Measurements from ENCODE around the gene HIGD2A. TPM values are rescaled to one million over a fixed set of nuclear protein-coding genes. Genes with fewer than 3 reads are reported as not detected.

The HIGD2A gene
- total RNA-seq, 1 donor from 2014 or later = 88.3 TPM

GRCh38 chr5:176386491-176386890 is 2.1 kb upstream of the HIGD2A start:
- Mint-ChIP-seq H3K27me3 (no peaks in the 10 kb centered on the region), H3K27ac (peak overlapping the region; percentile 2), H3K4me1 (ENCODE audit: unreplicated experiment) (peaks cover 11% of the 10 kb centered on the region), H3K9me3 (no peaks in the 10 kb centered on the region), H3K4me3 (peak overlapping the region; percentile 66), H3K36me3 (peaks cover 11% of the 10 kb centered on the region)
- DNase-seq (ENCODE audit: extremely low spot score, unreplicated experiment) = no peak
- no peak for TF ChIP-seq CTCF (conservative IDR thresholded peaks at IDR 0.05)

GRCh38 chr5:176387384-176387925 is 1.1 kb upstream of the HIGD2A start:
- peak overlapping the region; percentile 100 for H3K4me3 Mint-ChIP-seq
- no peak for TF ChIP-seq CTCF (conservative IDR thresholded peaks at IDR 0.05)

GRCh38 chr5:176388003-176388443 is 528 bp upstream of the HIGD2A start:
- H3K4me1 Mint-ChIP-seq (ENCODE audit: unreplicated experiment) = peaks cover 11% of the 10 kb centered on the region
- DNase-seq (ENCODE audit: extremely low spot score, unreplicated experiment) = no peak
- no peaks in the 10 kb centered on the region for H3K9me3 Mint-ChIP-seq
- TF ChIP-seq CTCF (conservative IDR thresholded peaks at IDR 0.05) = no peak
- H3K4me3 Mint-ChIP-seq = peak overlapping the region; percentile 100
- peak overlapping the region; percentile 100 for H3K27ac Mint-ChIP-seq
- H3K36me3 Mint-ChIP-seq = peaks cover 15% of the 10 kb centered on the region
- H3K27me3 Mint-ChIP-seq = no peaks in the 10 kb centered on the region

More at GRCh38 chr5:176387384-176387925, 1.1 kb upstream of the HIGD2A start:
- peak overlapping the region; percentile 100 for H3K27ac Mint-ChIP-seq
- peaks cover 15% of the 10 kb centered on the region for H3K36me3 Mint-ChIP-seq
- H3K9me3 Mint-ChIP-seq = no peaks in the 10 kb centered on the region
- H3K27me3 Mint-ChIP-seq = no peaks in the 10 kb centered on the region
- DNase-seq (ENCODE audit: extremely low spot score, unreplicated experiment) = no peak
- peaks cover 11% of the 10 kb centered on the region for H3K4me1 Mint-ChIP-seq (ENCODE audit: unreplicated experiment)

- Mint-ChIP-seq H3K27me3 (no peaks in the 10 kb centered on the region), H3K4me3 (peak overlapping the region; percentile 100), H3K9me3 (no peaks in the 10 kb centered on the region), H3K27ac (peak overlapping the region; percentile 100), H3K36me3 (peaks cover 15% of the 10 kb centered on the region), H3K4me1 (ENCODE audit: unreplicated experiment) (peaks cover 11% of the 10 kb centered on the region)
- DNase-seq (ENCODE audit: extremely low spot score, unreplicated experiment) = no peak
- no peak for TF ChIP-seq CTCF (conservative IDR thresholded peaks at IDR 0.05)
Measured at GRCh38 chr5:176389135-176390123, 878 bp downstream of the HIGD2A start.

- H3K27ac Mint-ChIP-seq = no peak overlapping the region
- H3K9me3 Mint-ChIP-seq = no peaks in the 10 kb centered on the region
- no peak for TF ChIP-seq CTCF (conservative IDR thresholded peaks at IDR 0.05)
- DNase-seq (ENCODE audit: extremely low spot score, unreplicated experiment) = no peak
- H3K36me3 Mint-ChIP-seq = peaks cover 5% of the 10 kb centered on the region
- H3K27me3 Mint-ChIP-seq = no peaks in the 10 kb centered on the region
- peaks cover 9% of the 10 kb centered on the region for H3K4me1 Mint-ChIP-seq (ENCODE audit: unreplicated experiment)
- H3K4me3 Mint-ChIP-seq = no peak overlapping the region
Measured at GRCh38 chr5:176391479-176391878, 2.9 kb downstream of the HIGD2A start.

All from type B pancreatic cell (in vitro differentiated cells).